ENCODE results near the gene CAND2. TPM values are rescaled to one million over a fixed set of nuclear protein-coding genes. Genes with fewer than 3 reads are reported as not detected.

Gene CAND2
- total and polyA plus RNA-seq, 2 experiments from 2014 or later = 4.3 to 5.0 TPM

- Histone ChIP-seq H3K36me3 (replicated peaks; ENCODE audit: insufficient read depth, low read depth) (no peaks in the 10 kb centered on the region), H3K4me1 (ENCODE audit: insufficient read depth) (no peaks in the 10 kb centered on the region), H3K27ac (no peak overlapping the region), H3K9me2 (replicated peaks; ENCODE audit: insufficient read depth) (no peaks in the 10 kb centered on the region), H4K20me1 (ENCODE audit: insufficient read depth, poor library complexity, severe bottlenecking) (no peaks in the 10 kb centered on the region), H3K9me3 (ENCODE audit: low read depth) (no peaks in the 10 kb centered on the region), H2AFZ (no peak overlapping the region), H3K79me2 (no peaks in the 10 kb centered on the region), H3K4me3 (no peak overlapping the region), H3K27me3 (no peaks in the 10 kb centered on the region), H3K4me2 (no peak overlapping the region)
- no peak for DNase-seq (ENCODE audit: low spot score)
- WGBS (ENCODE audit: low lambda C conversion rate, missing lambda C conversion rate) = 95% methylated on average over 9 of the region's 9 CpGs
- TF ChIP-seq CTCF (IDR thresholded peaks at IDR 0.05; ENCODE audit: poor library complexity) = no peak
- no peak for TF ChIP-seq EZH2 (IDR thresholded peaks at IDR 0.05; ENCODE audit: borderline replicate concordance)
- no peak for TF ChIP-seq EZH2phosphoT487 (IDR thresholded peaks at IDR 0.05; ENCODE audit: low read depth, severe bottlenecking, unreplicated experiment)
Measured at GRCh38 chr3:12771236-12771635, 25.2 kb upstream of the CAND2 start.

- H3K9me3 ChIP-seq (ENCODE audit: low read depth) = no peaks in the 10 kb centered on the region
- H3K27me3 ChIP-seq = no peaks in the 10 kb centered on the region
- no peak overlapping the region for H2AFZ ChIP-seq
- no peaks in the 10 kb centered on the region for H3K79me2 ChIP-seq
- TF ChIP-seq EZH2phosphoT487 (IDR thresholded peaks at IDR 0.05; ENCODE audit: low read depth, severe bottlenecking, unreplicated experiment) (no peak), EZH2 (IDR thresholded peaks at IDR 0.05; ENCODE audit: borderline replicate concordance) (no peak), CTCF (IDR thresholded peaks at IDR 0.05; ENCODE audit: poor library complexity) (no peak)
- no peaks in the 10 kb centered on the region for H3K9me2 ChIP-seq (replicated peaks; ENCODE audit: insufficient read depth)
- no peak overlapping the region for H3K27ac ChIP-seq
- 79% methylated on average over 5 of the region's 5 CpGs for WGBS (ENCODE audit: low lambda C conversion rate, missing lambda C conversion rate)
- H3K36me3 ChIP-seq (replicated peaks; ENCODE audit: insufficient read depth, low read depth) = no peaks in the 10 kb centered on the region
- H3K4me1 ChIP-seq (ENCODE audit: insufficient read depth) = no peaks in the 10 kb centered on the region
- no peak overlapping the region for H3K4me2 ChIP-seq
- H3K4me3 ChIP-seq = no peak overlapping the region
- no peaks in the 10 kb centered on the region for H4K20me1 ChIP-seq (ENCODE audit: insufficient read depth, poor library complexity, severe bottlenecking)
- DNase-seq (ENCODE audit: low spot score) = no peak
Measured at GRCh38 chr3:12772462-12772861, 24.0 kb upstream of the CAND2 start.

GRCh38 chr3:12773030-12773709 is 23.3 kb upstream of the CAND2 start:
- H2AFZ ChIP-seq = no peak overlapping the region
- no peak overlapping the region for H3K27ac ChIP-seq
- no peaks in the 10 kb centered on the region for H3K27me3 ChIP-seq
- H3K9me2 ChIP-seq (replicated peaks; ENCODE audit: insufficient read depth) = no peaks in the 10 kb centered on the region
- no peaks in the 10 kb centered on the region for H3K79me2 ChIP-seq
- no peaks in the 10 kb centered on the region for H3K36me3 ChIP-seq (replicated peaks; ENCODE audit: insufficient read depth, low read depth)
- H3K4me2 ChIP-seq = no peak overlapping the region
- no peak overlapping the region for H3K4me3 ChIP-seq
- WGBS (ENCODE audit: low lambda C conversion rate, missing lambda C conversion rate) = 68% methylated on average over 2 of the region's 2 CpGs
- no peaks in the 10 kb centered on the region for H3K4me1 ChIP-seq (ENCODE audit: insufficient read depth)
- no peaks in the 10 kb centered on the region for H4K20me1 ChIP-seq (ENCODE audit: insufficient read depth, poor library complexity, severe bottlenecking)
- no peak for TF ChIP-seq EZH2 (IDR thresholded peaks at IDR 0.05; ENCODE audit: borderline replicate concordance)
- no peak for TF ChIP-seq EZH2phosphoT487 (IDR thresholded peaks at IDR 0.05; ENCODE audit: low read depth, severe bottlenecking, unreplicated experiment)
- no peak for TF ChIP-seq CTCF (IDR thresholded peaks at IDR 0.05; ENCODE audit: poor library complexity)
- no peak for DNase-seq (ENCODE audit: low spot score)
- no peaks in the 10 kb centered on the region for H3K9me3 ChIP-seq (ENCODE audit: low read depth)

All from hepatocyte (in vitro differentiated cells).